NCI-H2107 treated with DMSO at 0.1 percent for 48 hours (cell line): ENCODE results near the gene C9orf40.

ENCODE experiments used
- DNase-seq: peaks from one replicate; lab custom pipeline; 2025; ENCODE audit not compliant: unreplicated experiment; lab: John Stamatoyannopoulos, UW

Gene C9orf40

DNA sequence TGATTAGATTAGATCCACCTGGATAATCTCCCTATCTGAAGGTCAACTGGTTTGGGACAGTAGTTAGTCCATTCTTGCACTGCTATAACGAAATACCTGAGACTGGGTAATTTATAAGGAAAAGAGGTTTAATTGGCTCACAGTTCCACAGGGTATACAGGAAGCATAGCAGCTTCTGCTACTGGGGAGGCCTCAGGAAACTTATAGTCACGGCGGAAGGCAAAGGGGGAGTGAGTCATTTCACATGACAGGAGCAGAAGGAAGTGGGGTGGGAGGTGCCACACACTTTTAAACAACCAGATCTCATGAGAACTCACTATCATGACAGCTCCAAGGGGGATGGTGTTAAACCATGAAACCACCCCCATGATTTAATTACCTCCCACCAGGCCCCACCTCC is 9.9 kb downstream of the C9orf40 start:
- no peak for DNase-seq

DNA sequence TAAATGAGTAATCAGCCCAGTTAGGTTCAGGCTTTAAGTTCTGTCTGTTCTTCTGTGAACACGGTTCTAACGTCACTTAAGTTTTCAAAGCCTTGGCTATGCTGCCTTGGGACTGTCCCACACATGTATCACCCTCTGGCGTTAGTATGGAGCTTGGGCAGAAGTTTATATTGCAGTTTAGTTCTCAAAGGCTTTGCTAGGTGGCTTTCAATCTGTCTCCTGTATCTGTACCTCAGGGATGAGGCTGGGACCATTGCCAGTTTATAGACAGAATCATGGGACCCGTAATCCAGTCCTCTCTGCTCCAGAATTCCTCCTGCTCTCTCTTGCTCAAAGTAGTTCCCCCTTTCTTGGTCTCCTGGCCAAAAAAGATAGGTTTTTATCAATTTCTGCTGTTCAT is 12.1 kb downstream of the C9orf40 start:
- no peak for DNase-seq

- no peak for DNase-seq
Measured at GRCh38 chr9:74935008-74935407, 17.7 kb downstream of the C9orf40 start.

DNA sequence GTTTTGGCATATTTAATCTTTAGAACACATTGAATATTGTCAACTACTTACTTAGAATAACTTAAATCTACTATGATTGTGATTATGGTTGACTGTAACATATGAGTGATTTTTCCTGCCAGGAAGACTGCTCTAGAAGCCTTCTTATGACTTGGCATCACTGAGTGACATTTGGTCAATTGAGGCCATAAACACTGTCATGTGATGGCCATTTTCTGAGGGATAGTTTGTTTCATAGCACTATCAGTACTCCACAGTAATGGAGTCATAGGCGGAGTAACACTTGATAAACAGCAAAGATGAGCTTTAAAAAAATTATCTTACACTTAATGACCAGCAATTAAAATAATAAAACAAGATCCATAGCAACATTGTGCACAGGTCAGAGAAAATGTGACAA is 31.0 kb downstream of the C9orf40 start:
- no peak for DNase-seq

GRCh38 chr9:74920944-74921626 is 31.6 kb downstream of the C9orf40 start:
- DNase-seq: no peak

DNA sequence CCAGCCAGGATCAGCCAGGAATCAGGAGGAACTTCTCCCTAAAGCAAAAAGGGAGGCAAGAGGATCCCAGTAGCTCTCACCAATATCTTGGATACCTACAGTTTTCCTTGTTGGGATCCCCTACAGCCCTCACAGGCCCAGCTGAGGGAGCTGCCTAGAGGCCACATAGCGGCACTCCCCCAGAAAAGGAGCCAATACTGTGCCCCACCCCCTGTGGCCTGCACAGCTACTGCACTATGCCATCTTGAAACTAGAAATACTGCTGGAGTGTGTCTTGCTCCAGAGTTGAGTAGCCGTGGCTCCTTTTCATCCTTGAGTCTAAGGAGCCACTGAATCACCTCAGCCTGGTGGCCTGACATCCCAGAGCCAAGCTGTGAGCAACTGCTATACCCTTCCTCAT is 42.7 kb downstream of the C9orf40 start:
- DNase-seq: no peak

DNA sequence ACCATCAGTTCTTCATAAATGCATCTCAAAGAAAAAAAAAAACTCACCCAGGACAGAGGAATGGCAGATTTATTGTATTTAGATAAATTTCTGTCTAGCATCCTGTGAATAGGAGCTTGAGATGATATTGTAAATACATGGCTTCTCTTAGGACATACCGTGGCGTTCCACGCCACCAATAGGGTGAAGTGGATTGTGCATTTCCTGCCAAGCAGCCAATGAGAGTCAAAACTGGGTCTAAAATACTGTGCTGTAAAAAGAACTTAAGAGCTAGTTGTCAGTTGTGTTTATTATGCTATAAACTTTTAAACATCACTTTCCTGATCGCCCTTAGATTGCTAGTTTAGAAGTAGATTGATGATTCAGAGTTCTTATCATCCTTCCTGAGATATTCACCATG is 44.0 kb downstream of the C9orf40 start:
- no peak for DNase-seq

- DNase-seq: no peak
Measured at GRCh38 chr9:74907085-74907484, 45.6 kb downstream of the C9orf40 start.

- no peak for DNase-seq
Measured at GRCh38 chr9:74901001-74901400, 51.7 kb downstream of the C9orf40 start.
